C4-2B (cell line): ENCODE results near the gene FBH1.

ENCODE experiments used
- CTCF ChIP-seq: fragments of 450-650 bp; conservative IDR thresholded peaks from 2 replicates; pipeline ENCODE4 v1.5.1; 2017; ENCODE audit warnings: mild to moderate bottlenecking
- ZFX ChIP-seq: fragments of 450-650 bp; IDR thresholded peaks from 2 replicates; pipeline ENCODE4 v1.6.1; 2017

- no peak for TF ChIP-seq CTCF
- TF ChIP-seq ZFX, result no peak
Measured at GRCh38 chr10:5855979-5856700, 33.9 kb upstream of the FBH1 start.
